Fibroblast of the aortic adventitia (primary cell): ENCODE measurements around the gene NPTX1. TPM values are rescaled to one million over a fixed set of nuclear protein-coding genes. Genes with fewer than 3 reads are reported as not detected.

ENCODE experiments used
- DNase-seq: peaks from one replicate; pipeline ENCODE4 v3.0.0-alpha.2; 2010; ENCODE audit warnings: low read depth
- H3K4me3 ChIP-seq: 2 replicates; pipeline ENCODE4 v1.5.1; 2011; ENCODE audit warnings: low read depth, mild to moderate bottlenecking, control low read depth, low read length, moderate library complexity
- CTCF ChIP-seq: IDR thresholded peaks from 2 replicates; pipeline ENCODE4 v1.5.1; 2011; ENCODE audit warnings: mild to moderate bottlenecking, low read length, control low read depth, inconsistent platforms; ENCODE audit not compliant: insufficient read depth
- total RNA-seq: library from RNA; depleted of rRNA; stranded (reverse); fragments of >200 nt; gene quantifications from 2 replicates; pipeline ENCODE4 v1.2.3, GENCODE V29; 2012; ENCODE audit warnings: low replicate concordance

NPTX1 gene
- total RNA-seq, 1 donor: 191 TPM

- no peak overlapping the region for H3K4me3 ChIP-seq
- no peak for TF ChIP-seq CTCF
- DNase-seq: no peak
Observed at GRCh38 chr17:80451104-80451775, 25.2 kb downstream of the NPTX1 start.

GRCh38 chr17:80449930-80450576, 26.4 kb downstream of the NPTX1 start:
- TF ChIP-seq CTCF: no peak
- DNase-seq: no peak

GRCh38 chr17:80449194-80449929, 27.0 kb downstream of the NPTX1 start:
- no peak for DNase-seq
- no peak overlapping the region for H3K4me3 ChIP-seq
- TF ChIP-seq CTCF: no peak

More at GRCh38 chr17:80449930-80450576, 26.4 kb downstream of the NPTX1 start:
- no peak overlapping the region for H3K4me3 ChIP-seq

GRCh38 chr17:80447790-80448189, 28.6 kb downstream of the NPTX1 start:
- DNase-seq: no peak
- TF ChIP-seq CTCF: no peak
- H3K4me3 ChIP-seq: no peak overlapping the region

GRCh38 chr17:80446645-80447405, 29.6 kb downstream of the NPTX1 start:
- TF ChIP-seq CTCF: no peak
- DNase-seq: no peak
- H3K4me3 ChIP-seq: no peak overlapping the region

GRCh38 chr17:80445726-80446110, 30.7 kb downstream of the NPTX1 start:
- DNase-seq: no peak

More at GRCh38 chr17:80445726-80446110, 30.7 kb downstream of the NPTX1 start:
- no peak for TF ChIP-seq CTCF
- H3K4me3 ChIP-seq: no peak overlapping the region
